Measurements from ENCODE around the gene P2RY13. TPM values are rescaled to one million over a fixed set of nuclear protein-coding genes. Genes with fewer than 3 reads are reported as not detected.

Gene P2RY13
- total and polyA plus RNA-seq, 2 donors from 2014 or later, result 0.71 to 2.5 TPM

DNA sequence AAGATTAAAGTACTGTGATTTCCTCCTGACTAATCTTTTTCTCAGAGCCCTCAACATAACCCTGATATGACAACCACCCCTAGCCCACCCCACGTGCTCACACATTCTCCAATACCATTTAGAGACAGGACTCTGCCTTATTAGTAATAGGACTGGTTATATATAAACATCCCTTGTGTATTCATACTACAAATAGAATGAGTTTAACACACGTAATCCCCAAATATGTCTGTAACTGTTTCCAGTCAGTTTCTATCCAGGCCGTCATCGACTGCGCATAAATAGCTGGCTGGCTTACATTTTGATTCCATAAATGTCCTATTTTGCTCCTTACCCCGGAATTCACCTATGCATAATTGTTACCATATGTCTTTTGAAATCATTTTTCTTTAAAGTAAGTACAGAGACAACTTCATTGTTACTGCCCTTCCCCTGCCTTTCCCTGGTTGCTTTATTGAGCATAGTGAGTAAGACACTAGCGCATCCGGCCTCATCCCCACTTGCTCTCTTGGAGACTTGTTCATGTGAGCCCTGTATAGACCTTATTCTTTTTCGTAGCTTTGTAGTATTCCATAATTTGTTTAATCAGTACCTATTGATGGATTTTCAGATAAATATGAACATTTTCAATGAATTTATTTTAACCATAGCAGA is 47.6 kb downstream of the P2RY13 start:
- H3K36me3 ChIP-seq (ENCODE audit: control insufficient read depth in 2 of 3, insufficient read depth in 3 of 3, low read length in 3 of 3), result no peaks in the 10 kb centered on the region
- peaks cover 0 to 4% (median 0%) of the 10 kb centered on the region in 3 donors for H3K4me1 ChIP-seq (ENCODE audit: control insufficient read depth in 2 of 3, insufficient read depth in 2 of 3, low read depth in 1 of 3, low read length in 3 of 3)
- intact Hi-C loops (cut with DNase I), result no loop called here
- H3K9me3 ChIP-seq (ENCODE audit: control insufficient read depth in 2 of 3, insufficient read depth in 1 of 3, low read length in 3 of 3), result no peaks in the 10 kb centered on the region
- DNase-seq, result no peak
- no peak overlapping the region for H3K4me3 ChIP-seq (ENCODE audit: low read length in 3 of 3)
- TF ChIP-seq, protein P1, sequence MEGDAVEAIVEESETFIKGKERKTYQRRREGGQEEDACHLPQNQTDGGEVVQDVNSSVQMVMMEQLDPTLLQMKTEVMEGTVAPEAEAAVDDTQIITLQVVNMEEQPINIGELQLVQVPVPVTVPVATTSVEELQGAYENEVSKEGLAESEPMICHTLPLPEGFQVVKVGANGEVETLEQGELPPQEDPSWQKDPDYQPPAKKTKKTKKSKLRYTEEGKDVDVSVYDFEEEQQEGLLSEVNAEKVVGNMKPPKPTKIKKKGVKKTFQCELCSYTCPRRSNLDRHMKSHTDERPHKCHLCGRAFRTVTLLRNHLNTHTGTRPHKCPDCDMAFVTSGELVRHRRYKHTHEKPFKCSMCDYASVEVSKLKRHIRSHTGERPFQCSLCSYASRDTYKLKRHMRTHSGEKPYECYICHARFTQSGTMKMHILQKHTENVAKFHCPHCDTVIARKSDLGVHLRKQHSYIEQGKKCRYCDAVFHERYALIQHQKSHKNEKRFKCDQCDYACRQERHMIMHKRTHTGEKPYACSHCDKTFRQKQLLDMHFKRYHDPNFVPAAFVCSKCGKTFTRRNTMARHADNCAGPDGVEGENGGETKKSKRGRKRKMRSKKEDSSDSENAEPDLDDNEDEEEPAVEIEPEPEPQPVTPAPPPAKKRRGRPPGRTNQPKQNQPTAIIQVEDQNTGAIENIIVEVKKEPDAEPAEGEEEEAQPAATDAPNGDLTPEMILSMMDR (IDR thresholded peaks at IDR 0.05; ENCODE audit: borderline replicate concordance, extremely low read depth, insufficient read depth), result no peak
- no peaks in the 10 kb centered on the region for H3K27me3 ChIP-seq (ENCODE audit: control insufficient read depth, insufficient read depth, low read length)
- no peak overlapping the region for H3K9ac ChIP-seq (ENCODE audit: low read length in 3 of 3)
- no peak overlapping the region for H3K27ac ChIP-seq (ENCODE audit: low read depth in 2 of 2, low read length in 2 of 2)
- FAIRE-seq, result no peak

DNA sequence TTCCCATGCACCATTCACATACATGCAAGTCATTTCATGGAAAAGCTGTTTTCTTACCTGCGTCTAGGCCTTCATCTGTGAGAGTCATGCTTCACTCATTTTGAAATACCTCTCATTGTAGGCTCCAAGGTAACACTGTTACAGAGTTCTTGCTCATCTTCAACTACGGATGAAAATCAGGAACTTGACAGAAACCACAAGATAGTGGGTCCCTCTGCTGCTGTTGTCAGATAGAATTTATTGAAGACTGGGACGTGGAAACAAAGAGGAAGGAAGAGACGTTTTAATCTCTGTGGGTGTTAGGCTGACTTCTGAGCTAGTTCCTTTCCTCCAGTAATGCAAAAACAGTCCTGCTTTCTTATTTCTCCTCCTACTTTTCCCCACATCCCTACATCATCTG is 51.1 kb downstream of the P2RY13 start, which contains the start of gene P2RY14:
Gene P2RY14 (minus strand): TSS at position 313 of the 400 bp plus-strand sequence. CDS start 64,226 bp downstream, outside the sequence.
- Histone ChIP-seq H3K9ac (ENCODE audit: low read length in 3 of 3) (no peak within 1 kb of the TSS), H3K27ac (ENCODE audit: low read depth in 2 of 2, low read length in 2 of 2) (no peak within 1 kb of the TSS), H3K9me3 (ENCODE audit: control insufficient read depth in 2 of 3, insufficient read depth in 1 of 3, low read length in 3 of 3) (no peaks in the 10 kb centered on the region), H3K4me1 (ENCODE audit: control insufficient read depth in 2 of 3, insufficient read depth in 2 of 3, low read depth in 1 of 3, low read length in 3 of 3) (no peaks in the 10 kb centered on the region), H3K27me3 (ENCODE audit: control insufficient read depth, insufficient read depth, low read length) (no peaks in the 10 kb centered on the region), H3K4me3 (ENCODE audit: low read length in 3 of 3) (no peak within 1 kb of the TSS), H3K36me3 (ENCODE audit: control insufficient read depth in 2 of 3, insufficient read depth in 3 of 3, low read length in 3 of 3) (no peaks in the 10 kb centered on the region)
- TF ChIP-seq, protein P1 (IDR thresholded peaks at IDR 0.05; ENCODE audit: borderline replicate concordance, extremely low read depth, insufficient read depth), result no peak
- FAIRE-seq, result no peak
- intact Hi-C loops (cut with DNase I), result no loop called here
- DNase-seq, result no peak

DNA sequence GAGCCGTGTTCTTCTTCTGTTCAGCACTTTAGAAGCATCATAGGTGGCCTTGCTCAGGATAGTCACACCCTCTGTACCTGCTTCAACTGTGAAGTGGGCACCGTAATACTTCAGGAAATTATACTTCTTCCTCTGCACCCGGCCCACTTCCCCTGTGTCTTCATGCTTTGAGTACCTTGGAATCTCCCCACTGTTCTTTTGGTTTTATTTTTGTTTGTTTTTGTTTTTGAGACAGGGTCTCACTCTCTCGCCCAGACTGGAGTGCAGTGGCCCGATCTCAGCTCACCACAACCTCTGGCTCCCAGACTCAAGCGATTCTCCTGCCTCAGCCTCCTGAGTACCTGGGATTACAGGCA is 52.7 kb downstream of the P2RY13 start:
- intact Hi-C loops (cut with DNase I), result no loop called here
- Histone ChIP-seq H3K4me1 (ENCODE audit: control insufficient read depth in 2 of 3, insufficient read depth in 2 of 3, low read depth in 1 of 3, low read length in 3 of 3) (no peaks in the 10 kb centered on the region), H3K27ac (ENCODE audit: low read depth in 2 of 2, low read length in 2 of 2) (no peak overlapping the region), H3K9ac (ENCODE audit: low read length in 3 of 3) (no peak overlapping the region), H3K9me3 (ENCODE audit: control insufficient read depth in 2 of 3, insufficient read depth in 1 of 3, low read length in 3 of 3) (no peaks in the 10 kb centered on the region), H3K4me3 (ENCODE audit: low read length in 3 of 3) (no peak overlapping the region), H3K27me3 (ENCODE audit: control insufficient read depth, insufficient read depth, low read length) (no peaks in the 10 kb centered on the region), H3K36me3 (ENCODE audit: control insufficient read depth in 2 of 3, insufficient read depth in 3 of 3, low read length in 3 of 3) (no peaks in the 10 kb centered on the region)
- TF ChIP-seq, protein P1 (IDR thresholded peaks at IDR 0.05; ENCODE audit: borderline replicate concordance, extremely low read depth, insufficient read depth), result no peak
- no peak for DNase-seq
- FAIRE-seq, result no peak

Other genes with a start within 250 kb of the P2RY13 start
- gene MED12L, start 243.9 kb downstream of the P2RY13 start, total RNA-seq, result 0.82 TPM
- 0.13 TPM for gene MED12L, start 243.9 kb downstream of the P2RY13 start, polyA plus RNA-seq (ENCODE audit: insufficient read depth, low read depth, low replicate concordance)
- gene GPR171, start 126.3 kb downstream of the P2RY13 start, total RNA-seq, result 4.9 TPM
- gene GPR171, start 126.3 kb downstream of the P2RY13 start, polyA plus RNA-seq (ENCODE audit: insufficient read depth, low read depth, low replicate concordance), result 0.47 TPM
- gene P2RY14, start 51.0 kb downstream of the P2RY13 start, total RNA-seq, result 2.4 TPM
- gene P2RY14, start 51.0 kb downstream of the P2RY13 start, polyA plus RNA-seq (ENCODE audit: insufficient read depth, low read depth, low replicate concordance), result 0.54 TPM
- gene GPR87, start 12.7 kb downstream of the P2RY13 start, total RNA-seq, result 0.72 TPM
- gene GPR87, start 12.7 kb downstream of the P2RY13 start, polyA plus RNA-seq (ENCODE audit: insufficient read depth, low read depth, low replicate concordance), result not detected
- gene P2RY12, start 55.2 kb upstream of the P2RY13 start, total RNA-seq, result 2.2 TPM
- not detected for gene P2RY12, start 55.2 kb upstream of the P2RY13 start, polyA plus RNA-seq (ENCODE audit: insufficient read depth, low read depth, low replicate concordance)
- 0.63 TPM for gene IGSF10, start 131.5 kb upstream of the P2RY13 start, total RNA-seq
- 0.82 TPM for gene IGSF10, start 131.5 kb upstream of the P2RY13 start, polyA plus RNA-seq (ENCODE audit: insufficient read depth, low read depth, low replicate concordance)